ENCODE results near the gene ARMH3.

The ARMH3 gene

GRCh38 chr10:101974091-101974971 lies 81.6 kb downstream of the ARMH3 start:
- DNase-seq, result peak; percentile 74 to 79

- peak; percentile 16 to 30 for DNase-seq
Observed at GRCh38 chr10:101972761-101973160, 83.2 kb downstream of the ARMH3 start.

- no peak for DNase-seq
Observed at GRCh38 chr10:101969412-101969922, 86.5 kb downstream of the ARMH3 start.

GRCh38 chr10:101968940-101969321 lies 87.0 kb downstream of the ARMH3 start:
- peak; percentile 16 to 35 for DNase-seq

- no peak for DNase-seq
Observed at GRCh38 chr10:101968286-101968939, 87.6 kb downstream of the ARMH3 start.

GRCh38 chr10:101967713-101968112 lies 88.3 kb downstream of the ARMH3 start:
- DNase-seq, result no peak

- no peak for DNase-seq
Observed at GRCh38 chr10:101967119-101967518, 88.9 kb downstream of the ARMH3 start.

GRCh38 chr10:101965075-101965765 lies 90.8 kb downstream of the ARMH3 start:
- no peak for DNase-seq

GRCh38 chr10:101961591-101962498 lies 94.1 kb downstream of the ARMH3 start:
- peak; percentile 20 to 24 for DNase-seq

GRCh38 chr10:101960879-101961395 lies 95.0 kb downstream of the ARMH3 start:
- DNase-seq, result no peak

GRCh38 chr10:101959346-101959916 lies 96.5 kb downstream of the ARMH3 start:
- no peak for DNase-seq

- DNase-seq, result no peak
Observed at GRCh38 chr10:101958691-101959090, 97.3 kb downstream of the ARMH3 start.

- DNase-seq, result no peak
Observed at GRCh38 chr10:101956898-101957297, 99.1 kb downstream of the ARMH3 start.

- DNase-seq, result no peak
Observed at GRCh38 chr10:101956117-101956516, 99.9 kb downstream of the ARMH3 start.

- peak; percentile 29 to 46 for DNase-seq
Observed at GRCh38 chr10:101952191-101952590, 103.8 kb downstream of the ARMH3 start.

GRCh38 chr10:101950213-101950612 lies 105.8 kb downstream of the ARMH3 start:
- peak; percentile 40 to 42 for DNase-seq

- peak; percentile 16 to 36 for DNase-seq
Observed at GRCh38 chr10:101941871-101942270, 114.1 kb downstream of the ARMH3 start.

GRCh38 chr10:101940916-101941315 lies 115.1 kb downstream of the ARMH3 start:
- DNase-seq, result no peak

- no peak for DNase-seq
Observed at GRCh38 chr10:101939729-101940128, 116.2 kb downstream of the ARMH3 start.

GRCh38 chr10:101939008-101939648 lies 116.8 kb downstream of the ARMH3 start:
- peak; percentile 46 to 64 for DNase-seq

Measured in inflammatory macrophage (primary cell).